GF-D8 (cell line): ENCODE measurements around the gene PUDP.
"Not testable (repeated sequence)": the region's sequence is repeated elsewhere in the genome, so short reads cannot be mapped to it uniquely, and the experiment has no call there.

Experiments used
- DNase-seq: peaks from one replicate; lab custom pipeline; 2025; lab: John Stamatoyannopoulos, UW

The PUDP gene

DNA sequence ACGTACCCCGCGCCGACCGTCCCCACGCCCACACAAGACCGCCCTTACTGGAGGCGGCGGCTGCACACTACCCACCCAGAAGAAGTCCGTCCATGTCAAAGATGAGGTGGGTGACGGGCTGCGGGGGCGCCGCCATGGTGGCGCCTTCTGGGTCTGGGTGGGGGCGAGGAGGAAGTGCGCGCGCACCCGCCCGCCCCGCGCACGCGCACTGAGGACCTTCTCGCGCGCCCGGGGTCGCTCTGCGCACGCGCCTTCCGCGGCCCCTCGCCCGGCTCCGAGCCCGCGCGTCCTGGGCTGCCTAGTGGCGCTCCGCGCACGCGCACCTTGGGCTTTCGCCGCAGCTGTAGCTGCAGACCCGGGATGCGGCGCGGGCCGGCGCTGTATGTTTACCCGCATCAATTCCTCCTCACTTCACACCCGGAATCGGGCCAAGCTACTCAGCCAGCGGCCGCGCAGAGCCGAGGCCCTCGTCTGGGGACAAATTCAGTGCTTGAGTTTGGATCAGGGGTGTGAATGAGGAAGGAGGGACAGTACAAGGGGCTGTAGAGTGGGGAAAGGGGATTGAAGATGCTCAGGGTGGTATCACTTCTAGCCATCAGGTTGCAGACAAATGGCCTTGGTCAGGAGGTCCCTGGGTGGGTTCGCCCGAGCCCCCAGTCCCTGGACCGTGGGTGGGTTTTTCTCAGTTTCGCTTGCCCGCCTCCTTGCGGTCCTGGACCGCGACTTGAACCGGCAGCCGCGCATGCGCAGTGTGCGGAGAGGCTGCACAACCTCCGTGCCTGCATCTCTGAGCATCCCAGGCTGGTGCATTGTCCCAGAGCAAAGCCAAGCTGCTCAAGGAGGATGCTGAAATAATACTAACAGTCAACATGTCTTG is at the start of gene PUDP:
PUDP (minus strand) TSS at position 176 of the 877 bp plus-strand sequence; CDS start at position 136, 40 bp downstream.
- peak; percentile 52 for DNase-seq

DNA sequence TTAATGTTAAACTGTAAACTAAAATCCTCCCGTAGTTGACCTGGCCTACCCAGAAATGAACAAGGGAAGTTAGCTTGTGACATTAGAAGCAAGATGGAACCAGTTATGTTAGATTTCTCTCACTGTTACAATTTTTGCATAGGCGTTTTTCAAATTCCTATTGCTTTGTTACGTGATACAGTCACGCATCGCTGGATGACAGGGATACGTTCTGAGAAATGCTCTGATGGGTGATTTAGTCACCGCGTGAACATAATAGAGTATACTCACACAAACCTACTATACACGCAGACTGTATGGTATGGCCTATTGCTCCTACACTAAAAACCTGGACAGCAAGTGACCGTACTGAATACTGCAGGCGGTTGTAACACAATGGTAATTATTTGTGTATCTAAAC is 46.7 kb upstream of the PUDP start:
- DNase-seq: no peak

DNA sequence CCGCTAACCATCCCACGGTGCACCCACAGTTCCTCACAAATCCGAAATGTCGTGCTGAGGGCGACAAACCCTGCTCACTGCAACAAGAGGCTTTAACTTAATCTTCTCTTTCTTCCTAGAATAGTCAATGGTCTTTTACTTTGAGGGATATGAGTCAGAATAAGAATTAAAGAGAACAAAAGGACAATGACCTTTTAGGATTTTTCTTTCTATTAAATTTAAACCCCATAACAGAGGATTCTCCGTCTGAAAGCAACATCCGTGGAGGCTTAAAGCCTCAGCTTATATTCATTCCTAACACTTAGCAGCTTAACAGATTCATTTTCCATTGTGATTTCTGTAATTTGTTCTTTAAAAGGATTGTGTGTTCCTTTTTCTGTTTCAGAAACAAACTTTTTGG is 44.9 kb upstream of the PUDP start:
- DNase-seq: no peak

DNA sequence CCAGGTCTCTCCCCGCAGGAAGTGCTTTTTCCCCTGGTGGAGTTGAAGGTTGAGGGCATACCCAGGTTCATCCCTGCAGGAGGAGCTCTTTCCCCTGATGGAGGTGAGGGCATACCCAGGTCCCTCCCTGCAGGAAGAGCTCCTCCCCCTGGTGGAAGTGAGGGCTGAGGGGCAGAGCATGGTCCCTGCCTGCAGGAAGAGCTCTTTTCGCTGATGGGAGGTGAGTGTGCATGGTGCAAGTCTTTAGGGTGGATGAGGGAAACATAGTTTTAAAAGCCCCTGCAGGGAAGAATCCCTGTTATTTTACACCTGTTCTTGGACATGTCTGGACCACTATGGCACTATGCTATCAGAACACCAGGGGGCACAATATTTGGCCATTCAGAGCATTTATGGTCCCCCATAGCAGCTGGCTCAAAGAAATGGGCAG is 43.7 kb upstream of the PUDP start:
- DNase-seq: no peak

DNA sequence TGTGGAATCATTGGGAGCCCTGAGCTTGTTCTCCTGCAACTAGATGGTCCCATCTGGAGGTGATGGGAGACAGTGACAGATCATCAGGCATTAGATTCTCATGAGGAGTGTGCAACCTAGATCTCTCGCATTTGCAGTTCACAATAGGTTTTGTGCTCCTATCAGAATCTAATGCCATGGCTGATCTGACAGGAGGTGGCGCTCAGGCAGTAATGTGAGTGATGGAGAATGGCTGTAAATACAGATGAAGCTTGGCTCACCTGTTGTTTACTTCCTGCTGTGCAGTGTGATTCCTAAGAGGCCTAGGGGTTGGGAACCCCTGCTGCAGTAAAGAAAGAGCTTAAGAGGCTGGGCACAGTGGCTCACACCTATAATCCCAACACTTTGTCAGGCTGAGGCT is 42.2 kb upstream of the PUDP start:
- no peak for DNase-seq

DNA sequence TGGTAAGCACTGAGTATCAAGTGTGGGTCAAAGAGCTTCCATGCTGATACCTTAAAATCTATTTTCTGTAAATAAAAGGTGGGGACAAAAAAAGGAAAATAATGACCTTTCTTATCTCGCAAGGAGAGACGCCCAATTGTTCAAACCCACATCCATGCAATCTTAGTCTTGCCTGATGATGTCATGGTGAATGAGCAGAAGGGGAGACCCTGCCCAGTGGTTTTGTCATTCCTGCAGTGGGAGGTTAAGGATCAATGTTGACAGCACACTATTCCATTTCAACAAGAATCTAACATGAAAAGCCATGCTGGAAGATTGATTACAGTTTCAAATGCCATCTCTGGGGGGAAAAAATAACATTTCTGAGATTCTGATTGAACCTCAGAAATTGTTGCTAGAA is 40.7 kb upstream of the PUDP start:
- no peak for DNase-seq

DNA sequence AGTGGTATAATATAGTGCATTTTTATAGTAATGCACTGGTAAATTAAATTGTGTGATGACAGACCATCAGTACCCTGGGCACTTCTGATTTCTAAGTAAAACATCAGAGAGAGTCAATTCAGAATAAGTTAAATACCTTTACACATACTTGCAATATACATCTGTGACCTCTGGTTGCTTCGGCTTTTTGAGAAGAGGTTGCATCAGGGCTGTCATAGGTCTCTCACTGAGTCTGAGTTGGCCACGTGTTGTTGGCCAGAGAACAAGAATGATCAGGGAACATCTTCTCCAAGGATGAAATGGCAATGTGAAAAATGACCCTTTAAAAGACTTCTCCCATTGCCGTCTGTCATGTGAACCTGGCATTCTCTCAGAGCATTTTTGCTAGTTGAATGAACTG is 36.9 kb upstream of the PUDP start:
- no peak for DNase-seq

DNA sequence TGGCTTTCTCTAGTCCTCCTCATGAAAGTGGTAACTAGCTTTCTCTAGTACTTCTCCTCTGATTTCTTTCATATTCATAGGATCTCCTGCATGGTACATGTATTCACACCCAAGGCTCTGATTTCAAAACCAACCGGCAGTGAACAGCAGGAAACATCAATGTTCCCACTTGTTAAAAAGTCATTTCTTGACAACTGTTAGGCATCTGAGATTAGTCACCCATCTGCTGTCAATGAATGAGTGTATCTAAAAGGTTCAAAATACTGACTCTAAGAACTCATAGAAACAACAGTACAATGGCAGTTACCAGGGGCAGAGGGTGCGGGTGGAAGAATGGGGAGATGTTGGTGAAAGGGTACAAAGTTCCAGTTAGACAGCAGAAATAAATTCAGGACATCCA is 31.5 kb upstream of the PUDP start:
- DNase-seq: no peak

DNA sequence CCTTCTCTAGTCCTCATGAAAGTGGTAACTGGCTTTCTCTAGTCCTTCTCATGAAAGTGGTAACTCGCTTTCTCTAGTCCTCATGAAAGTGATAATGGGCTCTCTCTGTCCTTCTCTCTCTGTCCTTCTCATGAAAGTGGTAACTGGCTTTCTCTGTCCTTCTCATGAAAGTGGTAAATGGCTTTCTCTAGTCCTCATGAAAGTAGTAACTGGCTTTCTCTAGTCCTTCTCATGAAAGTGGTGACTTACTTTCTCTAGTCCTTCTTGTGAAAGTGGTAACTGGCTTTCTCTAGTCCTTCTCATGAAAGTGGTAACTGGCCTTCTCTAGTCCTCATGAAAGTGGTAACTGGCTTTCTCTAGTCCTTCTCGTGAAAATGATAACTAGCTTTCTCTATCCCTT is 30.9 kb upstream of the PUDP start:
- not testable (repeated sequence) for DNase-seq

DNA sequence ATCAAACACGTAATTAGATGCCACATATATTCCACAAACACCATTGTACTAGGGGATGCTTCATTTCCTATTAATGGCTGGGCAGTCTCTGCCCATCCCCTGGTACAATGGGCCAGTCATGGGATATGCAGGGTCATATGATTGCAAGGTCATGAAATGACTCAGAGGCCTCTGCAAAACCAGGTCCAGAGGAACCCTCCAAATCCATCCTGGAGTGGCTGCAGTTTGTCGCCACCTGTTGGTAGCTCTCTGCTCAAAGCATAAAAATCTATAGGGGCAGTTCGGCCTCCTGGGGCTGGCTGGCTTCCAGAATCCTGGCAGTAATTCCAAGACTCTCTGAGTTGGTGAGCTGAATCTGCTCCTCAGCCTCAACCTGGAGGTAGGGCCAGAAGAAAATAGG is 22.9 kb upstream of the PUDP start:
- no peak for DNase-seq

DNA sequence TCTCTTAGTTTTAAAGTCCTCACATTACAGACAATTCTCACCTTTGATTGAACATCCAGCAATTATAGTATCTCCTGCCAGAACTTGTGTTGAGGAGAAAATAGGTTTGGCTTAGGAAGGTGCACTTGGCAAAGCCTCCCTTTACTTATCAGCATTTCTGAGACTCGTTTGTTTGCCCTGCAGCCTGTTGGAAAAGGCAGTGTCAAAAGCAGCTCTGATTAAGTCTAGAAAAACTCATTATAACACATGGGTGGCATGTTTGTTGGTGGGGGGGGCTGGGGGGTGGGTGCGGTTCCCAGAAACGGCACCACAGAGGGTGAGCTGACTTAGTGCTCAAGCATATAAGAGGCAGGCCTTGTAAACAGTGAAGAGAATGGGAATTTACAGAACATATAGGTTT is 21.7 kb upstream of the PUDP start:
- no peak for DNase-seq

DNA sequence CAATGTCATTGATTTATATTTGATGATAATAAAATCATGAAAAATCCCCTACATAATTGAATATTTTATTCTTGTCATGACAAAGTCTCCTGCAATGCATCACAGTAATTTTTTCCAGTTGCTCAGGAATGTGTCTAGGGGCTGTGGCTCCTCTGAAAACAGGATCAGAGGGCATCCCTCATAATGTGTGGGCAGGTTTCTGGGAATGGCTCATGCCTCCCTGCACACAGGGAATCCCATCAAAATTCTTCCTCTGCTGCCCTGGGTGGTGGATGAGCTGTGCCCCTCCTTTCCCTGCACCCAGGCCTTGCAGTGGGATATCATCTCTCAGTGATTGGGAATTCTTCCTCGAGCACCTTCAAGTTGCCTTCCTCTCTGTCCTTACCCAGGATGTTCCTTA is 20.4 kb upstream of the PUDP start:
- DNase-seq: no peak

DNA sequence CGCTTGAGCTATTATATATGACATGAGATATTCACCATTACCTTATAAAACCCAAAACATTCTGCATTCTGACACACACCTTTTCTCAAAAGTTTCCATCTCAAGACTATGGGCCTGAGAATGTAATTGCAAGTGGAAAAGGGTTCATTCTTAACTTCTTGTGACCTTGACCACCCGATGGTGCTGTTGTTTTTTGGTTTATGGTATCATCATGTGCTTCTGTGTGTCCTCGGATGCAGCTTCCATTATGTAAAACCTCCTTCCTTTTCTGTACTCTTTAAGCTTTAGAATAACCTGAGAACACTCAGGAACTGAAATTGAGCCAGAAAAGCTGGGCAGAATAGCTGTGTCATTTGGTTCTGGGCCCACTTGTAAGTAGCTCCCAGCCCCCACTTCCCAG is 16.2 kb upstream of the PUDP start:
- no peak for DNase-seq

DNA sequence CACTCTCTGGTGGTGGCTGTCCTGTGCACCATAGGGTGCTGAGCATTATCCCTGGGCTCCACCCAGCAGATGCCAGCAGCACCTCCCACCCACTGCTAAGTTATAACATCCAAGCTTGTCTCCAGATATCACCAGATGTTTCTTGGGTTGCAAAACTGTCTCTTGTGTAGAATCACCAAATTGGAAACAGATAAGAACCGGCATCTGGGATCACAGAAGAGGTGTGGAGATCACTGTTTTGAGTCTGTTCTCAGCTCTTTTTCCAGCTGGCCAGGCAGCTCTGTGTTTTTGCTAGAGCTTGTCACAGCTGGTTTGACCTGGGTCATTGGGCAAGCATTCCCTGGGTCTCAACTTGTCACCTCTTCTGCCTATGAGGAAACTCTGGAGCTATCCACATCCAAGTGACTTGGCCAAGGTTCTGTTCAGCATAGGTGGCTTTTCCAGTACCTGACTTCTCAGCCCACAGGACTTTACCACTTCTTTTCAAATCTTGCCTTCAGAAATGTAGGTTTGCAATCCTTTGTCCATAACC is 15.3 kb upstream of the PUDP start:
- DNase-seq: no peak

DNA sequence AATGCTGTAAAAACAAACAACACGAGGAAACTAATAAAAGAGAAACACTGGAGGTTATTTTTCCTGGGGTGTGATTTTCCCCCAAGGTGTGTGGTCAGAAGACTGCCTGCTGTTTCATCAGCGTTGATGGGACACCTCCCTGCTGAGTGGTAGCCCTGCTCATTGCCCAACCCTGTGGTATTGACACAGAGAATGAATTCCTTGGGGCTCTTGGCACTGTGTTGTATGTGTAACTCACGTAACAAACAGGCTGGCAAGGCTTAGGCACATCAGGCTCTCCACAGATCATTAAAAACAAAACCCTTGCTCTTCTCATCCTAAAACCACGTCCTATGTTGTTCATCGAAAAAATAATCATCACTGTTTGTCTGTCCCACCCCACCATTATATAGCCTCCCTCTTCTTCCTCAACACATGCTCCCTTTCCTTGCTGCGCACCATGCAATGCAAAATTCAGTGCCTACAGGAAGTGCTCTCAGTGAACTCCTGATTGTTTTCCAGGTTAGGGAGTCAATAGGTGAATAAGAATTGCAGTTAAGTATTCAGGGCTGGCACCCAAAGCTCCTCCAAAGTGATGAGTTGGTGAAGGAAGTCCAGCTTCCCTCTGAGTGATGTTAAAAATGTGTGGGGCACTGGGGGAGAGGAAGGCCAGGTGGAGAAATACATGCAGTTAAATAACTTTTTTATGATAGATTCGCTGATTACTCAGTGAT is 11.4 kb upstream of the PUDP start:
- DNase-seq: no peak

DNA sequence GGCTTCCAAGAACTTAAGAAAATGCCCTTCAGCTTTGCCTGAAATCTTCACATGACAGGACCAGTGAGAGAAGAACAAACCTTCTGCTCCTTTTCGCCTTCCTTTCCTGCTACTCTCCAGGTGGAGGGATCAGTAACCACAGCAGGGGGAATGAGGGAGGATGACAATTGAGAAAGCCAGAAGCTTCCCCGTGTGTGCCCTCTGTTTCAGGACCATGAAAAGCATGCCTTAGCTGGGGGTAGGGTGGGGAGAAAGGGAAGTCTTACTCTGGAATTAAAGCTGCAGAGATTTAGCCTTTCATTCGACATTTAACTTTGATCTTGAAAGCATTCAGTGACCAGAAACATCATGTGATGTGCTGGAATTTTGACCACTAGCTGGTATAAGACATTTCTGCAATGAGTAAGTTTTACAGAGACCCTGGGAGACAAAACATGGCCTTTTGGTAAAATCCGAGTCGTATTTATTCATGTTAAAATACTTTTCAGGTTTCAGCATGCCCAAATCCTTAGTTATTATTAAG is 10.6 kb upstream of the PUDP start:
- DNase-seq: no peak

DNA sequence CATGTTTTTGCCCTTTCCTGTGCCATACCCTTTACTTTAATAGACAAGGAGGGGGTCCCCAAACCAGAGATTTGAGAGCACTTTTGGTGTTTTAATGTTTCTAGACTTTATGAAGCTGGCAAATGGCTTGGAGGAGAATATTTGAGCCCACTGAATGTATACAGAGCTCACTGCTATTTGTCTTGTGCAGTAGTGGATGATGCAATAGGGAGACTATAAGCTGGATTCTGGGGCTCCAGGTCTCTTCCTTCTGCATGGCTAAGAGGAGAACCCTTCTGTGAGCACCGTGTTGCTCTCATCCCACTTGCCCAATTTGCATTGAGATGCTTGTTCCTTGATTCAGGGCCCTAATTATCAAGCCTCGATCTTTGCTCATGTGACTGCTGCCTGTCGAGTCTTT is 8.9 kb upstream of the PUDP start:
- DNase-seq: no peak

DNA sequence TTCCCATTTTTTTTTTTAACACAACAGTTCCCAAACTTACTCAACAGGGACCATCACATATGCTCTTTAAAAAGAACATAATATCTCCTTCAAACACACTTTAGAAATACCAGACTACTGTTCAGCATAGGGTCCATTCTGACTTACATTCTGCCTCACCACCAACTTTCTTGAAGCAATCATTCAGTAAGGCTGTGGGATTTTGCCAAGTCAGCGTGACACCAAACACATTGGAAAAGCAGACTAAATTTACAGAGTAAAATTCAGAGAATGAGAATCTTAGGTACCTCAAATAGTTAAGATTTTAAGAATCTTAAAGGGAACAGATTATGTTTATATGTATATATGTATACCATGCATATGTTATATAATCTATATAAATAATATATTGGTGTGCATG is 7.2 kb upstream of the PUDP start:
- no peak for DNase-seq

DNA sequence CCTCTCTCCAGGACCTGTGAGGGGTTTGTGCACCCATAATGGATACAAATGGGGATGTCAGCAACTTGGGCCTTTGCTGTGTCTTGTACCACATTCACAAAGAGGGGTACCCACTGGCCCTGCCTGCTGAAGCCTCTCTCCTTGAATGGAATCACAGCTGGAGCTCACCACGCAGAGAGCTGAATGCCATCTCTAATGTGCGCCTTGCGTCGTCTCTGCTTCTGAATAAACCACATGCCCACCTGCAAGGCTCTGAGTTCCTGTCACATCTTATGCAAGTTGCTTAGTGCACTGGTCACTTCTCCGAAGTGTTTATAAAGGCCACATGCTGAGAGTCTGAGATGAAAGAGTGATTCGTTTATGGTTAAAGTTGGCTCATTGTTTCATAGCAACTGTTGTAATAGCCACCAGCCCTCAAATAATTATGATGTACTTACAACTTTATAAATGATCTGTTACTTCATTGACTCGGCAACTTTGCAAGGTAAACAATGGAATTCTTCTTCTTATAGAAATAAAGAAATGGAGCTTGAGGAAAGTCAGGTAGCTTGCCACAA is 6.2 kb upstream of the PUDP start:
- DNase-seq: no peak

DNA sequence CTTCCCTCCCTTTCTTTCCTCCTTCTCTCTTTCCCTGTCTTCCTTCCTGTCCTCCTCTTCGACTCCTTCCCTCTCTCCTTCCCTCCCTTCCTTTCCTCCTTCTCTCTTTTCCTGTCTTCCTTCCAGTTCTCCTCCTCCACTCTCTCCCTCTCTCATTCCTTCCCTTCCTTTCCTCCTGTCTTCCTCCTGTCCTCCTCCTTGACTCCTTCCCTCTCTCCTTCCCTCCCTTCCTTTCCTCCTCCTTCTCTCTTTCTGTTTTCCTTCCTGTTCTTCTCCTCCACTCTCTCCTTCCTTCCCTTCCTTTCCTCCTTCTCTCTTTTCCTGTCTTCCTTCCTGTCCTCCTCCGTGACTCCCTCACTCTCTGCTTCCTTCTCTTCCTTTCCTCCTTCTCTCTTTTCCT is 5.3 kb upstream of the PUDP start:
- no peak for DNase-seq

DNA sequence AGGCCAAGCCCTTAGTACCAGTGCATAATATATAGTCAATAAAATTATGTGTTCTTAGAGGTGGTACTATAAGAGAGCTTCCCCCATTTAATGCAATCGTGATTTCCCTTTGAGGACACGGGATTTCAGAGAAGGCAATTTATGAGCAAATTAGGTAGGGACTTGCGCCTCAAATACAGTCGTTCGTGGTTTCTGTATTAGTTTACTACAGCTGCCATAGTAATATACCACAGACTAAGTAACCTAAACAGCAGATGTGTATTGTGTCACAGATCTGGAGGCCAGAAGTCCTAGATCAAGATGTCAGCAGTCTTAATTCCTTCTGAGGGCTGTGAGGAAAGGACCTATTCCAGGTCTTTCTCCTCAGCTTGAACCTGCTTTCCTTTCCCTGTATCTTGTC is 1.5 kb upstream of the PUDP start:
- no peak for DNase-seq

DNA sequence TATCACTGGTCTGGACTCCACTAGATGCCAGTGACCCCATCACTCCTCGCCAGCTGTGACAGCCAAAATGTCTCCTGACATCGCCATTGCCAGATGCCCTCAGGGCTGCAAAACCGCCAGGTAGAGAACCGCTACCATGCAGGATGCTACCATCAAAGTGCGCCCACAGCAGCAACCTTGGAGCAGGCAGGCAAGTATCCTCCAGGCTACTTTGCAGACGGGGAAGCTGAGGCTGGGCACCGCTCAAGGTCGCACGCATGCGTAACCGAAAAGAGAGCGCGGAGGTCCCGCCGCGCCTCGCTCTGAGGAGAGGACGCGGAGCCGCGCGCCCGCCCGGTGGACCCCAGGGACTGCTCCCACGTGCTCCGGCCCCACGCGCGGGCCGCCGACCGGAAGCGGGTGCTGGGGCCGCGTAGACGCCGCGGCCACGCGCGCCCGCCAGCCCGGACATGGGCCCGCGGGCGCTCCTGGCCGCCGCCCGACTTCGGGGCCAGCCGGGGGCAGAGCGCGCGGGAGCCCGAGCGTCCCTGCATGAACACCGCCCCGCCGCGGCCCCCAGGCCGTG is 458 bp downstream of the PUDP start, which contains the start of gene STS:
STS (plus strand) TSS at position 300 of the 565 bp plus-strand sequence. CDS start 105,488 bp downstream, outside the sequence.
- DNase-seq: no peak
